Measurements from ENCODE around the gene MEGF9.
"Not testable (repeated sequence)": the region's sequence is repeated elsewhere in the genome, so short reads cannot be mapped to it uniquely, and the experiment has no call there.

The MEGF9 gene

DNA sequence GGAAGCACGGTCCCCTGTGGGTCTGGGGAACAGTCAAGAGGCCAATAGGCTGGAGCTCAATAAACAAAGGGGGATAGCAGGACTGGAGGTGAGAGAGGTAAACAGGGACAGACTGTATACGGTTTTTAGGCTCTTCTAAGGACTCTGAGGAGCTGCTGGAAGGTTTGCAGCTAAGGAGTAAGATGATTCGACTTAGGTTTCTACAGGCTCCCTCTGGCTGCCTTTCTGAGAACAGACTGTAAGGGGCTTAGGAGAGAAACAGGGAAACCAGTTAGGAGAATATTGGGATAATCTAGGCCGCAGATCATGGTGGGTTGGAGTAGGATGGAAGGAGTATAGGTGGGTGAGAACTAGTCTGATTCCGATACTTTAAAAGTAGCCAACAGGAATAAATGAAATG lies 144.7 kb downstream of the MEGF9 start:
- DNase-seq, result no peak

DNA sequence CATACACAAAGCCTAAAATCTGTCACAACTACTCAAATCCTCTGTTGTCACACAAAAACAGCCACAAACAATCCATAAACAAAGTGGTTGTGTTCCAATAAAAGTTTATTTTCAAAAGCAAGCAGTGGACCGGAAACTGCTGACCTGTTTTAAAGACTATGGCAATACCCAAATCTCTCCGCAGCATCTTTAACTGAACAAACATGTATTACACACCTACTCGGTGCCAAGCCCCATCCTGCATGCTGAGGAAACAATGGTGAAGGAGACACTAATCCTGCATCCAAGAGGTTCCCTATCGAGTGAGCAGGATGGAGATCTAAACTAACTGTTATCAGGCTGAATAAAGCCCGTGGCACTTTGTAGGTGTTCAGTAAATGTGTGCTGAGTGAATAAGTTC lies 145.5 kb downstream of the MEGF9 start:
- DNase-seq, result no peak

DNA sequence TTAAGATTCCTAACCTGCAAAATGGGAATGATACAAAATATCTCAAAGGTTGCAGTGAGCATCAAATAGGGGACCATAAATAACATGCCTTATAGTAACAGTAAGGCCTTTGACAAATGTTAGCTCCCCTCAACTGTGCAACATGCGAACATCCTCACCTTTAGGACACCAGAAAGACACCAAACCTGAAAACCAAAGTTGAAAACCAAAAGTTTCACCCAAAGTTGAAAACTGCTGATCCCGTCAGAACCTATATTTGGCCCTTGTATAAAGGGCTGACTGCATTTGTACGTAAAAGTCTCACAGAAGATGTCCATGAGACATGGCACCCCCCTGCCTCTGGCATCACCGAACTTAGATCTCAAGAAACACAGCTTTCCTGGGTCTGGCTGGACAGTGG lies 146.4 kb downstream of the MEGF9 start:
- DNase-seq, result no peak

DNA sequence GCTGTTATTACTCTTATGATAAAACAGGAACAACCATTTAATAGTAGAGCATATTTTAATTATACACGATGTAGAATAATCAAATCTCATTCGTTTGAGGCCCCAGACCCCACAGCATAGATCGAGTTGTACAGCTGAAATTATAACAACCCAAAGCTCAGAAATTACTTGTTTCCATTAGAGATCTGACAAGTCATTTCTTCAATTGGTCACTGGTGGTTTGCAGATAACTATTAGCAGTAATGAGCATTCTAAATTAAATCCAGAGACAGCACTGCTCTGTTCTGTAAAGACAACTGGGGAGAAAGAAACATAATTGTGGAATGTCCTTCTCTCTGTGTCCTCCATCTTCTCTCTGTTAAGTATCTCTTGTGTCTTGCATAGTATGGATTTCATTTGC lies 147.2 kb downstream of the MEGF9 start:
- no peak for DNase-seq

DNA sequence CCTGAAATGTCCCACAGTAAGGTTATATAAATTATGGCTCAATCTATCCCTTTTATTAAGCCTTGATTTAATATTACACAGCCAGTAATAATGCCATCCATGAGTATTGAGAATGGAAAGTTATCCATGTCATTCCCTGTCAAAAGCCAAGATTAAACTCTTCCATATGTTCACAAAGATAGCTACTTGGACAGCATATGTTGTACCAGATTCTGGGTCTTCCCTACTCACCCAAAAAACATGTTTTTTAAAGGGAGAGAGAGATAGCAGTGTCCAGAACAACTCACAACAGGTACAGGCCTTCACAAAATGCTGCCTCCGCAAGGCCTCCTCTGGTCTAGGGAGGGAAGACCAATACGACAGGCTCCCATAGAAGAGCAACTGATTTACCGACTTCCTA lies 149.7 kb downstream of the MEGF9 start:
- DNase-seq, result no peak

DNA sequence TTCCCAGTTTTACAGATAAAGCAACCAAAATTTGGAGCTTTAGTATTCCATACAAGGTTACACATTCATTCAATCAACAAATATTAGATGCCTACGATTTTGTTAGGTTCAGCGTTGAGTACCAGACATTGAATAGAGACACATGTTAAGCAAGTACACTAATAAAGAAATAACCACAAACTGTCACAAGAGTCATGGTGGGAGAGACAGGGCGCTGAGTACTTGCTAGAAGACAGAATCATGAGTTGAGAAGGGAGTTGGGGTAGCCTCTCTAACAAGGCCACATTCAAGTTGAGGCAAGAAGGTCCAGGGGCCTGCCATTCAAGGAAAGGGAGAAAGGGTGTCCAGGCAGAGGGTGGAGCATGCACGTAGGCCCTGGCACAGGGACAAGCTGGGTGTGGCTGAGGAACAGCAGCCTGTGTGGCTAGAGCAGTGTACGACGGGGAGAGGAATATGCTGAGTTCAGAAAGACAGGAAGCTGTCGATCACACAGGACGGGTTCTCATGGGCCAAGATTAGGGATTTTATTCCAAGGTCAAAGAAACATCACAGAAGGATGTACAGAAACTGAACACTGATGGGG lies 151.3 kb downstream of the MEGF9 start:
- DNase-seq, result no peak

DNA sequence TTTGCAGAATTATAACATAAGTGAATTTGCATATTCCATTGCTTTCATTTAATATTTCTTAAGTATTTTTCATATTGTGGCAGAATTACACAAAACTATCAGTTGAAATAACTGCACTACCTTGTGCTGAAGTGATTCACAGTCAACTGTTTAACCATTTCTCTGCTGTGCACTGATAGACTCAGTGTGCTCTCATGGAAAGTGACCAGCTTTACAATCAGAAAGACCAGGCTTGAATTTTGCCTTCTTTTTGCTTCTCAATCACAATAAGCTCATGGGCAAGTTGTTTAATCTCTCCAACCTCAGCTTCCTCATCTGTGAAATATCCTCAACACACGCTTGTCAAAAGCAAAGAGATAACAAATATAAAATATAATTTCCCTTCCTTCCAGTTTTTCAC lies 152.6 kb downstream of the MEGF9 start:
- DNase-seq, result no peak

DNA sequence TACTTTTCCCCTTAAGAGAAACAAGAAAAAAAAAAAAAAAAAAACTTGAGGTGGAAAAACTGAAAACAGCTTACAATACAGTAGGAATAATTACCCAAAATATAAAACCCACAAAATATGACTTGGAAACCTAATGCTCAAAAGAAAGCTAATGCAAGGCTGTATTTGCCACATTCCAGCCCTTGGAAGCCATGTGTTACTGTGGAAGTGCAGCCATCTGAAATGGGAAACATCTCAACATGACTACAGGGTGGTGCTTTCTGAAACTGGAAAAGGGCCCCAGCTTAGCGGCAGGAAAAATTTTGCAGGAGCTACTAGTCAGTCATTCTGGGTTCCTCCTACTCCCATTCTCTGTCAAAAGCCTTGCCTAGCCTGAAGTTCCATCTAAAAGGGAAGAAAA lies 154.7 kb downstream of the MEGF9 start:
- no peak for DNase-seq

DNA sequence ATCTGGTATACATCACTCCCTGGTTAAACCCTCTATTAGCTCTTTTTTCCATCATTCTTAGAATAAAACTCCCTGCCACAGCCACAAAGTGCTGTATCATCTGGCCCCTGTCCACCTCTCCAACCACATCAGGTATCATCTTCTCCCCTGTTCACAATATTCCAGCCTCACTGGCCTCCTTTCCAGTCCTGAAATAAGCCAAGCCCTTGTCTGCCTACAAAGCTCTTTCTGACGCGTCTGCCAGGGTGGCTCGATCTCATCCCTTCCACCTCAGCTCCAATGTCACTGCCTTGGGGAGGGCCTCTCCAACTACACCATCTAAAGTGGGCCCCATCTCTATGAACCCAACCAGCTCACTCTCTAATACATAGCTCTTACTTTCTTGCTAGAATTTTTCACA lies 155.8 kb downstream of the MEGF9 start:
- no peak for DNase-seq

DNA sequence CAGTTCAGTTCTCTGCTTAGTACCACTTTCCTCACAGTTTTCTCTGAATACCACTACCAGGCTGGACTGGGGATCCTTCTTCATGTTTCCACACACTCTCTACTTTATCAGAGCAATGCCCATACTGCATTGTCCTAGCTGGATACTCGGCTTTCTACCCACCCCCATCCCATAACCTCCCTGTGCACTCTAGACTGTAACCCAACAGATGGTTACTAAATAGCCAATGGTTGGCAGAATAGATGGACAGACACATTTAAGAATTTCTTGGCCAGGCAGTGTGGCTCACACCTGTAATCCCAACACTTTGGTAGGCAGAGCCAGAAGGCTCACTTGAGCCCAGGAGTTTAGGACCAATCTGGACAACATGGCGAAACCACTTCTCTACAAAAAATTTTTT lies 157.1 kb downstream of the MEGF9 start:
- no peak for DNase-seq

DNA sequence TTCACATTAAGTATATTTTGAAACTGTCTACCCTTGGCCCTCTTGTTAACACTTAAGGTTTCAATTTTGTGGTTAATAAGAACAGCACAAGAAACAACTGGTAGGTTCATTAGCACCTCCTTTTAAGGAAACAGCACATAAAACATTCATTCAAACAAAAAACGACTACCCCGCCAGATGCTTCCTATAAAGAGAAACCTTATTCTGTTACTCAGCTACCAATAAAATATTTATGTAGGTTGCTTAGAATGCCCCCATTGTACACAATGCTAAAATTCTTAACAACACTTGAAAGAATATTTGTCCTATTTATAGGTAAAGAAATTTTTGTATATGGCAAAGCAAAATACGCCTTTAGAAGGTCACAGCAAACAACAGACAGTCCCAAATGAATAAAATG lies 157.5 kb downstream of the MEGF9 start:
- DNase-seq, result no peak

DNA sequence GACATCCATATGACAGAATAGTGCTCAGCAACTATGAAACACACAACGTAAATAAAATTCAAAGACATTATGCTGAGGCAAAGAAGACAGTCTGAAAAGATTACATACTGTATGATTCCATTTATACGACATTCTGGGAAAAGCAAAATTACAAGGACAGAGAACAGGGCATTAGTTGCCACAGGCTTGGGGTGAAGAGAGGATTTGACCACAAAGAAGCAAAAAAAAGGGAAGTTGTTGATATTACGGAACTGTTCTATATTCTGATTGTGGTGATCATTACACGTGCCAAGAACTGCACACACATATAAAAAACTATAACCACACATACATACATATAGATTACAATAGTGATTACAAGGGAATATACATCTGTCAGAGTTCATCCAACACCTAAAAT lies 158.4 kb downstream of the MEGF9 start:
- DNase-seq, result no peak

DNA sequence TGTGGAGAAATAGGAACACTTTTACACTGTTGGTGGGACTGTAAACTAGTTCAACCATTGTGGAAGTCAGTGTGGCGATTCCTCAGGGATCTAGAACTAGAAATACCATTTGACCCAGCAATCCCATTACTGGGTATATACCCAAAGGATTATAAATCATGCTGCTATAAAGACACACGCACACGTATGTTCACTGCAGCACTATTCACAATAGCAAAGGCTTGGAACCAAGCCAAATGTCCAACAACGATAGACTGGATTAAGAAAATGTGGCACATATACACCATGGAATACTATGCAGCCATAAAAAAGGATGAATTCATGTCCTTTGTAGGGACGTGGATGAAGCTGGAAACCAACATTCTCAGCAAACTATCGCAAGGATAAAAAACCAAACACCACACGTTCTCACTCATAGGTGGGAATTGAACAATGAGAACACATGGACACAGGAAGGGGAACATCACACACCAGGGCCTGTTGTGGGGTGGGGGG lies 162.0 kb downstream of the MEGF9 start:
- not testable (repeated sequence) for DNase-seq
